ENCODE data around the gene SLC26A4. TPM values are rescaled to one million over a fixed set of nuclear protein-coding genes. Genes with fewer than 3 reads are reported as not detected.
A peak's percentile ranks its signal among the peaks of the same experiment; 100 is the strongest.

SLC26A4 gene
- total and polyA plus RNA-seq, 9 of the 15 experiments (the other 6 are each of a cell fraction or from before 2014, with no cell fraction given), result 0.09 to 1.2 (median 0.33) TPM

DNA sequence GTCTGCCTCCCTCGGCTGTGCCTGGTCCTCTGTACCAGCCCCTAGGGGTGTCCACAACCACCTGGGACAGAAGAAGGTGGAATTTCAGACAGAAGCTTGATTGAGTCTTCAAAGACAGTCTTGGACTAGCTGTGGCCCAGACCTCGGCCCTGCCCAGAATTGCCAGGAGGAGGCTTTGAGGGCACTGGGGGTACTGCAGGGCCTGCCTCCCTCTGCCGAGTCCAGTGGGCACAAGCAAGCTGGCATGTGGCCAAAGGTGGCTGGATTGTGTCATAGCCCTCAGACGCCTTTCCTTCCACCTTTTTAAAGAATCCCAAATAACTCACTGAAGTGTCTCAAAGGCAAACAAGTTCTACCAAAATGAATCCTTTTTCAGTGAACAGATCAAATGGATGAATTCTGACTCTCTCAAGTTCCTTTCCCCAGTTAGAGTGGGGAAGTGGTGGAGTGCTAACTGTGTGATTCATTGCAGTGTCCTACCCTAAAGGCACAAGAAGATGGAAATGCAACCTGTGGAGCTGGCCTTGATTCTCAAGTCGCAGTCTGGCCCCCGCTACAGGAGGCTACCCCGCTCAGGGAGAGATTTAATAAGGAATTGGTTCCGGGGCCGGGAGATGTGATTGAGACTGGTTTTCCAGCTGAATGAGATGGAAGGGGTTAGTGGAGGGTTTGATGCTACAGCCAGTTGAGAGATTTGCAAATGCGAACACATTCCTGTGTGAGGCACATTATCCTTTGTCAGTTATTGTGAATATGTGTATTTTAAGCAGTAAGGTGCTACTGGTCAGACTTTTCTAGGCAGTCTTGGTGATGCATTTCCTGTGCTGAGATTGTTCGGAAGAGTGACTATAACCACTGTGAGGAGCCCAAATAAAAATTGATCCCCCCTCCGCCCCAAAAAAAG is 28.8 kb upstream of the SLC26A4 start:
- 60% methylated on average over 12 of the region's 12 CpGs for WGBS (ENCODE audit: insufficient coverage, low coverage, missing lambda C conversion rate)
- no peak overlapping the region for H3K4me3 ChIP-seq
- ATAC-seq (peak; percentile 22; the same call in 2 of the 3 replicates), FAIRE-seq (no peak), DNase-seq (ENCODE audit: extremely low read depth in 1 of 4, low spot score in 3 of 4) (no peak)
- H2AFZ ChIP-seq (ENCODE audit: low read depth, low read length), result no peak overlapping the region
- H3K27ac ChIP-seq (ENCODE audit: extremely low read depth, low read depth, low read length), result no peak overlapping the region
- CTCF ChIA-PET (ENCODE audit: low intra/inter-chr PET ratio), result no interaction called here
- POLR2A ChIA-PET, result interaction anchor here (0.8 to 1.5 kb wide), 2 partner anchors 13 to 21 kb away, joined by 3 to 8 read pairs; no protein-coding TSS in a partner anchor
- H3K79me2 ChIP-seq (ENCODE audit: control insufficient read depth, insufficient read depth, low read length), result no peaks in the 10 kb centered on the region
- in situ Hi-C loops (cut with MboI) (no loop called here), intact Hi-C loops (cut with micrococcal nuclease) (no loop called here)
- no peak overlapping the region for H3K4me2 ChIP-seq (ENCODE audit: insufficient read depth, low read length)
- H3K9ac ChIP-seq (ENCODE audit: insufficient read depth in 1 of 2, low read depth in 2 of 2, low read length in 2 of 2), result no peak overlapping the region
- no peaks in the 10 kb centered on the region for H4K20me1 ChIP-seq (replicated peaks; ENCODE audit: control insufficient read depth, insufficient read depth, low read length)
- TF ChIP-seq, protein P1, sequence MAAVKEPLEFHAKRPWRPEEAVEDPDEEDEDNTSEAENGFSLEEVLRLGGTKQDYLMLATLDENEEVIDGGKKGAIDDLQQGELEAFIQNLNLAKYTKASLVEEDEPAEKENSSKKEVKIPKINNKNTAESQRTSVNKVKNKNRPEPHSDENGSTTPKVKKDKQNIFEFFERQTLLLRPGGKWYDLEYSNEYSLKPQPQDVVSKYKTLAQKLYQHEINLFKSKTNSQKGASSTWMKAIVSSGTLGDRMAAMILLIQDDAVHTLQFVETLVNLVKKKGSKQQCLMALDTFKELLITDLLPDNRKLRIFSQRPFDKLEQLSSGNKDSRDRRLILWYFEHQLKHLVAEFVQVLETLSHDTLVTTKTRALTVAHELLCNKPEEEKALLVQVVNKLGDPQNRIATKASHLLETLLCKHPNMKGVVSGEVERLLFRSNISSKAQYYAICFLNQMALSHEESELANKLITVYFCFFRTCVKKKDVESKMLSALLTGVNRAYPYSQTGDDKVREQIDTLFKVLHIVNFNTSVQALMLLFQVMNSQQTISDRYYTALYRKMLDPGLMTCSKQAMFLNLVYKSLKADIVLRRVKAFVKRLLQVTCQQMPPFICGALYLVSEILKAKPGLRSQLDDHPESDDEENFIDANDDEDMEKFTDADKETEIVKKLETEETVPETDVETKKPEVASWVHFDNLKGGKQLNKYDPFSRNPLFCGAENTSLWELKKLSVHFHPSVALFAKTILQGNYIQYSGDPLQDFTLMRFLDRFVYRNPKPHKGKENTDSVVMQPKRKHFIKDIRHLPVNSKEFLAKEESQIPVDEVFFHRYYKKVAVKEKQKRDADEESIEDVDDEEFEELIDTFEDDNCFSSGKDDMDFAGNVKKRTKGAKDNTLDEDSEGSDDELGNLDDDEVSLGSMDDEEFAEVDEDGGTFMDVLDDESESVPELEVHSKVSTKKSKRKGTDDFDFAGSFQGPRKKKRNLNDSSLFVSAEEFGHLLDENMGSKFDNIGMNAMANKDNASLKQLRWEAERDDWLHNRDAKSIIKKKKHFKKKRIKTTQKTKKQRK (IDR thresholded peaks at IDR 0.05; ENCODE audit: borderline replicate concordance, low read depth, low read length), result no peak
- TF ChIP-seq NFIC (IDR thresholded peaks at IDR 0.05), result peak; percentile 76; the same call in 1 of the 2 replicates
- no peaks in the 10 kb centered on the region for H3K9me1 ChIP-seq (ENCODE audit: control insufficient read depth, insufficient read depth, low read length)
- no TSS peak for BruUV-seq (replicated peaks)
- no peaks in the 10 kb centered on the region for H3K9me3 ChIP-seq (replicated peaks; ENCODE audit: control insufficient read depth, insufficient read depth, low read depth, low read length)
- no peaks in the 10 kb centered on the region for H3K36me3 ChIP-seq (ENCODE audit: control insufficient read depth, insufficient read depth, low read length)
- no peaks in the 10 kb centered on the region for H3K4me1 ChIP-seq (replicated peaks in 1 of 2; ENCODE audit: control insufficient read depth in 2 of 2, insufficient read depth in 2 of 2, low read length in 2 of 2)
- H3K27me3 ChIP-seq (ENCODE audit: control insufficient read depth in 2 of 2, insufficient read depth in 2 of 2, low read length in 2 of 2), result no peaks in the 10 kb centered on the region
